GM18498 (cell line): Measurements from ENCODE around the gene GLRX5.

Experiments
- ATAC-seq: cut with Tn5 transposase; IDR thresholded peaks from one replicate; pipeline ENCODE4 v1.9.1; 2021; ENCODE audit warnings: mild to moderate bottlenecking, moderate library complexity; ENCODE audit not compliant: unreplicated experiment

Gene GLRX5

GRCh38 chr14:95534299-95535225, at the start of gene GLRX5:
Gene GLRX5 (plus strand): TSS chr14:95535050. CDS start chr14:95535090, 40 bp downstream.
- peak; percentile 90 for ATAC-seq

GRCh38 chr14:95485222-95485819, 49.5 kb upstream of the GLRX5 start:
- no peak for ATAC-seq

- ATAC-seq = no peak
Measured at GRCh38 chr14:95486875-95487668, 47.8 kb upstream of the GLRX5 start.

DNA sequence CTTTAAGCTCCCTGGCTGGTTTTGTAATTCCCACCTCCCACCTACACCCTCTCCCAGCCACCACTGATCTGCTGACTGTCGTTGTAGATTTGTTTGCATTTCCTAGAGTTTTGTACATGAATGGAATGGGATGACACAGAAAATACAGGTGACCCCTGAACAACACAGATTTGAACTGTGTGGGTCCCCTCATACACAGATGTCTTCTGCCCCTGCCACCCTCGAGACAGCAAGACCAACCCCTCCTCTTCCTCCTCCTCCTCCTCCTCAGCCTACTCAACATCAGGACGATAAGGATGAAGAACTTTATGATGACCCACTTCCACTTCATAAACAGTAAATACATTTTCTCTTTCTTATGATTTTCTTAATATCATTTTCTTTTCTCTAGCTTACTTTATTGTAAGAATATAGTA, 47.2 kb upstream of the GLRX5 start:
- ATAC-seq = no peak

DNA sequence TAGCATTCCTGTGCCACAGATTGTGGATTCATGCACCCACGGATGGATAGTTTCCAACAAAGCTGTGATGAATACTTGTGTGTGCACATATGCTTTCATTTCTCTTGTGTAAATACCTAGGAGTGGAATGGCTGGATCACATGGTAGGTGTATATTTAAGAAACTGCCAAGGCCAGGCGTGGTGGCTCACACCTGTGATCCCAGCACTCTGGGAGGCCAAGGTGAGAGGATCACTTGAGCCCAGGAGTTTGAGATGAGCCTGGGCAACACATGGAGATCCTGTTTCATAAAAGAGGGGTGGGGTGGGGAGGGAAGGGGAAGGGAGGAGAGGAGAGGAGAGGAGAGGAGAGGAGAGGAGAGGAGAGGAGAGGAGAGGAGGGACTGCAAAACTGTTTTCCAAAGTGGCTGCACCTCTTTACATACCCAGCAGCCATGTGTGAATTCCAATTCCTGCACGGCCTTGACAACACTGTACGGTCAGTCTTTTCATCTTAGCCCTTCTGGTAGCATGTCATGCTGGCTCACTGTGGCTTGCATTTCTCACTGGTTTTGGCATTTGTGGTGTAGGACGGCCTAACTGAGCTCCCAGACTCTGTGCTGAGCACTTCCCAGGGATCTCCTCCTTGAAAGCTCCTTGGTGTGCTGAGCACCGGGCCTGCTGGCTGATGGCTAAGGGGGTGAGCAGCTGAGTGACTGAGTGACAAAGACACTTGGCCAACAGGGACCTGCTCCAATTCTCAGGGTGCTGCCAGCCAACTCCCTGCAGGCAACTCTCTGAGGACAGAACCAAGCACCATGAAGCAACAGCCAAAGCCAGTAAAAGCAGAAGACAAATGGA, 46.3 kb upstream of the GLRX5 start:
- no peak for ATAC-seq

- no peak for ATAC-seq
Measured at GRCh38 chr14:95489214-95490137, 45.4 kb upstream of the GLRX5 start.

GRCh38 chr14:95490138-95490509, 44.7 kb upstream of the GLRX5 start:
- ATAC-seq = no peak

GRCh38 chr14:95490727-95491451, 44.0 kb upstream of the GLRX5 start:
- ATAC-seq = no peak

GRCh38 chr14:95491936-95492608, 42.8 kb upstream of the GLRX5 start:
- no peak for ATAC-seq

- ATAC-seq = no peak
Measured at GRCh38 chr14:95493503-95493902, 41.3 kb upstream of the GLRX5 start.

- no peak for ATAC-seq
Measured at GRCh38 chr14:95493976-95494375, 40.9 kb upstream of the GLRX5 start.

DNA sequence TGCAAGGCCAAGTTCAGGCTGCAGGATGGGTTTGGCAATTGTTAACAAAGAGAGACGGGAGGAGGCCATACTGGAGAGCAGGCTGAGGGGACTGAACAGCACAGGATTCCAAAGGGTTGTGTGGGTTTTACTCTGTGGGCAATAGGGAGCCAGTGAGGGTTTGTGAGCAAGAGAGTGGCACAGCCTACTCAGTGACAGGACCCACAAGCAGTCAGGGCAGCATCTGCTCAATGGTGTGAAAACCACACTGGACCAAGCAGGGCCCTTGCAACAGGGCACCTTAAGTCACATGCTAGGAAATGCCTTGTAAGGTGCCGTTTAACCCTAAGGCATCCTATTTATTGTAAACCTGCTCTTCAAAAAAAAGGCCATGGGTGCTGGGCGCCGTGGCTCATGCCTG, 40.4 kb upstream of the GLRX5 start:
- no peak for ATAC-seq

- ATAC-seq = no peak
Measured at GRCh38 chr14:95495076-95495475, 39.8 kb upstream of the GLRX5 start.

DNA sequence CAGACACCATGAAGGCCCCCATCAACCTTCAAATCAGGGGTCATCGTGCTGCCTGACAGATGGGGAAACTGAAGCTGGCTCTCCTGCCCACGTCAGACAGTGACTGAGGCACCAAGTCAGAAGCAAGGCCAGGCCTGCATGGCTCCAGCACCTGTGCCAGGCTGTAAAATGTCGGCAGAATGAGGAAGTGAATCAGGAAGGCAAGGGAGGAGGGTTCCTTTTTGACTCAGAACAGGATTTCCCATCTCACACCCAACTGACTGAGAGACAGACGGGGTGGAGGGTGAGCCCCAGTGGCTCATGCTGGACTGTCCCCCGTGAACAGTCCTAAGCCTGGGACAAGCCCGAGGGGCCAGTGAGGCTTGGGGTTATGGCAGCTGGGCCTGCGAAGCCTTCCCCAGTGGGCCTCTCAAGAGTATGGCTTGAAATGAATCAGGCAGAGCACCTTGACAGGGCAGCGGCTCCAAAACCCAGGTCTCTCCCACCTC, 39.3 kb upstream of the GLRX5 start:
- peak; percentile 93 for ATAC-seq

- ATAC-seq = peak; percentile 15
Measured at GRCh38 chr14:95496111-95496681, 38.7 kb upstream of the GLRX5 start.

DNA sequence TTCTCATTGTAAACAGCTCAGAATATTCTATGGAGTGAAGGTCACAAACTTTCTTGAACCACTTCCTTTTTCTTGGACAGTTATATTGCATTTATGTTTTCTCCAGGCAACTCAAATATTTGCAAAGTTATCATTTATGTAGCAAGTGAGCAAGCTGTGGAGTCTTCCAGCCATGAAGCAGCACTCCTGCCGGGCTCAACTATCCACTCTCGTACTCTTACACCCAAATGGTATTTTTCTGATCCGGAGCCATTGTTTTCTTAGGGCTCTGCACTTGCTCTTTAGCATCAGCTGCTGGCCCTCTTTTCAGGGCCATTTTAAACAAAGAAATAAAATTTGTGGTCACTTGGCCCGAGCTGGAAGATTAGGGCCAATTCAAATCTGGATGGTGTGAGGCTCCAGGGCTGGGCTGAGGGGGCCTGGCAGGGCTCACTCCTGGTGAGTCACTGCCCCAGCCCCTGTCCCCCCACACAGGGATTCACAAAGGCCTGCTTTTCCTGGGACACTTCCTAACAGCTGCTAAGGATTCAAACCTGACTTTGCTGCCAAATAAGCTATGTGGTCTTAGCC, 38.1 kb upstream of the GLRX5 start:
- ATAC-seq = no peak

GRCh38 chr14:95497561-95498011, 37.3 kb upstream of the GLRX5 start:
- no peak for ATAC-seq
